ENCODE data around the gene PLOD2. TPM values are rescaled to one million over a fixed set of nuclear protein-coding genes. Genes with fewer than 3 reads are reported as not detected.
"Not testable (repeated sequence)": the region's sequence is repeated elsewhere in the genome, so short reads cannot be mapped to it uniquely, and the experiment has no call there.

PLOD2 gene
- total RNA-seq, 1 donor from 2014 or later: 0.23 TPM

DNA sequence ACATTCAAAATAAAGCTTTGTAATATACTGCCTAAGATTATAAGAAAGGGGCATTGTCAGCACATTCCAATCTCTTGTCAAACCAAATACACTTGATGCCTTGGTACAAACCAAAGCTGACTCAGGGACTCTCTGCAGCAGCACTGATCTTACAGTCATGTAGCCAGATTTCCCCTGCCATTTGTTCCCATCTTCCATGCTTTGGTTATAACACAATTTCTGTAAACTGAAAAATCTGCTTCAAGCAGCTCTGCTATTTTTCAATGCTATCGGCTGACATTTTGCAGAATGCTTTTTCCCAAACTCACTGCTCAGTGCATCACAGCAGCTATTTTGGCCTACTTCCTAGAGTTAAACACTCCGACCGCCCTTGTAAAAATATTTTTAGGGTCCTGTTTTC, 18.2 kb downstream of the PLOD2 start:
- intact Hi-C loops (cut with micrococcal nuclease): no loop called here

- intact Hi-C loops (cut with micrococcal nuclease): no loop called here
Observed at GRCh38 chr3:146139586-146140110, 21.3 kb downstream of the PLOD2 start.

DNA sequence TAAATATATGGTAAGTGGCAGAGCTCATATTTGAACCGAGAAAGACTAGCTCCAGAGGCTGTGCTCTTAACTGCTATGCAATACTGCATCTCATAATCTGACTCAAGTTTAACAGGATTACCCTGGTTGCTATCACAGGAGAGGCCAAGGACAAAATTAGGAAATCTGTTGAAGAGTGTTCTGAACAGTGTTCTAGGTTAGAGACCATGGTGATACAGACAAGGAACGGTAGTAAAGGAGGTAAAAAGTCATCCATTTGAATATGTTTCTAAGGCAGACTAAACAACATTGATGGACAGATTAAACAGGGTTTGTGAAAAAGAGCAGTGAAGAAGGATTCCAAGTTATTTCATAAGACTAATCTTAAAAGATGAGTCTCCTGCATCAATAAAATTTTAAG, 22.1 kb downstream of the PLOD2 start:
- intact Hi-C loops (cut with micrococcal nuclease): no loop called here

DNA sequence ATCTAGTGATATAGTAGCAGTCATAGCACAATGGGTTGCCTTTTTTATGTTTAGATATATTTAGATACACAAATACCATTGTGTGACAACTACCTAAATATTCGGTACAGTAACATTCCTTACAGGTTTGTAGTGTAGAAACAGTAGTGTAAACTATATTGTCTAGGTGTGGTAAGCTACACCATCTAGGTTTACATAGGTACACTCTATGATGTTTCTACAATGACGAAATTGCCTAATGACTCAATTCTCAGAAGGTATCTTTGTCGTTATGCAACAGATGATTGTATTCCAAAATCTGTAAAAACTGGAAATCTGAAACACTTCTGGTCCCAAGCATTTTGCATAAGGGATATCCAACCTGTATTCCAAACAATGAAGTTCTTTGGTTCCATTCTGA, 24.3 kb downstream of the PLOD2 start:
- intact Hi-C loops (cut with micrococcal nuclease): no loop called here

- intact Hi-C loops (cut with micrococcal nuclease): no loop called here
Observed at GRCh38 chr3:146134348-146135117, 26.5 kb downstream of the PLOD2 start.

GRCh38 chr3:146133441-146133840, 27.5 kb downstream of the PLOD2 start:
- intact Hi-C loops (cut with micrococcal nuclease): no loop called here

GRCh38 chr3:146131616-146132410, 29.2 kb downstream of the PLOD2 start:
- intact Hi-C loops (cut with micrococcal nuclease): no loop called here

DNA sequence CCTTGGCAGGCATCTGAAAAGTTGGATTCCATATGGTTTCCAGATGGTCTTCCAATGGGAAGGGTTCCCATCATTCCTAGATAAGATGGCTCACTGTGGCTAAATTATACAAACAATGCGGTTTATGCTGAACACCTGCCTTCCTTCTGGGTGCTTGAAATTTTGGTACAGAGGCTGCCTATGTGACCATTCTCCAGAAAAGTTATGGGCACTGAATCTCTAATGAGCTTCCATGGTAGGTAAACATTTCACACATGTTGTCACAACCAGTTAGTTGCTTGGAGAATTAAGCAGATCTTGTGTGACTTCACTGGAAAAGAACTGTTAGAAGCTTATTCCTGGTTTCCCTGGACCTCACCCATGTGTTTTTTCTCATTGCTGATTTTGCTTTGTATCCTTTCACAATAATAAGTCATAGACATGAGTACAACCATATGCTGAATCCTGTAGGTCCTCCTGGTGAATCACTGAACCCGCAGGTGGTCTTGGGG, 30.1 kb downstream of the PLOD2 start:
- intact Hi-C loops (cut with micrococcal nuclease): no loop called here

DNA sequence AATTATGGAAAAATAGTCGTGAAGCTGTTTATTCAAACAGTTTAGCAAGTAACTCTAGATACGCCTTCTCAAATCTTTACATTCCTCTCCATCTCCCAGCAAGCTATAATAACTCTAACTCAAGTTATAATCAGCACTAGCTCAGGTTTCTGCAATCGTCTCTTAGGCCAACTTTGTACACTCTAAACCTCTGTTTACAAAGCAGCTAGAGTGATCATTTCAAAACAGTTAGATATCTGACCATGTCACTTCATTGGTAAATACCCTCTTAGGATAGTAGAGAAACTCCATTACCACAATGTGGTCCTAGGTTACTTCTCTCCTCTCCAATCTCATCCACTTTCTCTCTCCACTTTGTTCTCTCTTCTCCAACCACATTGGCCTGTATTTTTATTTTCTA, 31.2 kb downstream of the PLOD2 start:
- intact Hi-C loops (cut with micrococcal nuclease): no loop called here

DNA sequence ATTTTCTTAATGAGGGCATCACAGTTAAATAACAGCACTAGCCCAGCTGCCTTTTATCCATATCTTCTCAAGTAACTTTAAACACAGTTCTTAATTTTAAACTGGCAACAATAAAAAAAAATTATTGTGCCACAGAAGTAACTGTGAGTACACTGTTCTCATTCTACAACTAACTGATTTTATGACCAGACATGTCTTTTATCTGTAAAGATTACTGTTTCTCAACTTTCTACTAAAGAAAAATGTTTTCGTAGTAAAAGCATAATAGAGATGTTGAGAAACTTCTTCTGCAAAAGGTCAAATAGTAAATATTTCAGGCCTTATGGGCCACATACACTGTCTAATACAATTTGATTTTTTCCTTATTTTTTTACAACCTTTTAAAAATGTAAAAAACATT, 32.0 kb downstream of the PLOD2 start:
- intact Hi-C loops (cut with micrococcal nuclease): no loop called here

DNA sequence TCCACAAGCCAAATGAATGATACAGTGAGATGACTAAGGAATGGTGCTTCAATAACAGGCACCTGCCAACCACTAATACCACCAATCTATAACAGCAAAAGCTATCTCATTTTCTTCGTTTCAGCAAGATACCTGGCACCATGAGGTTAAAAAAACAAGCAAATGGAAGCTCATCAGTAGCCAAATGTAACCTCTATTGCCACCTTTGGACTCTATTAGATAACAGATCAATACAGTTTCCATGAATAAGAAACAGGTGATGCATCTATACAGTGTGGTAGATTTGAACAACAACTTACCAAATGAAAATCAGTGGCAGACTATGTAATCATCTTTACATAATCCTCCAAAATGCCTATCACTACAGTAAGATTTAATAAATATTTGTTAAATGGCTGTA, 32.8 kb downstream of the PLOD2 start:
- intact Hi-C loops (cut with micrococcal nuclease): no loop called here

DNA sequence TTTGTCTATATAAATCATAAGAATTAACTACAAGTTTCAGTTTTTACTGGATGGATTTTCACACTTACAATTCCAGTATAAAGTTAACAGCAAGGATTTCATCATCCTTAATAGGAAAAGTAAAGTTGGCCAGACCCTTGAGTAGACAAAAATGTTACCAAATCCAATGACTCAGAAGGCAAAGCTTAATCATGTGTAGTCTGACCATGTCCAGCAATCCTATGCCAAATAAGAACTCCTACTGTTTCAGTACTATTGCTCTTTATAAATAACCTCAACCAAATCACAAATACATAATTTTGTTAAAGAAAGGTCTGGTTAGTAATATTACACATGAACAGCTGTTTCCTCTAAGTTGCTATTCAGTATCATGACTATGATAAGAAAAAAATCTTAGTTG, 35.0 kb downstream of the PLOD2 start:
- intact Hi-C loops (cut with micrococcal nuclease): no loop called here

- intact Hi-C loops (cut with micrococcal nuclease): no loop called here
Observed at GRCh38 chr3:146124126-146124801, 36.7 kb downstream of the PLOD2 start.

GRCh38 chr3:146117406-146118285, 43.3 kb downstream of the PLOD2 start:
- intact Hi-C loops (cut with micrococcal nuclease): no loop called here

DNA sequence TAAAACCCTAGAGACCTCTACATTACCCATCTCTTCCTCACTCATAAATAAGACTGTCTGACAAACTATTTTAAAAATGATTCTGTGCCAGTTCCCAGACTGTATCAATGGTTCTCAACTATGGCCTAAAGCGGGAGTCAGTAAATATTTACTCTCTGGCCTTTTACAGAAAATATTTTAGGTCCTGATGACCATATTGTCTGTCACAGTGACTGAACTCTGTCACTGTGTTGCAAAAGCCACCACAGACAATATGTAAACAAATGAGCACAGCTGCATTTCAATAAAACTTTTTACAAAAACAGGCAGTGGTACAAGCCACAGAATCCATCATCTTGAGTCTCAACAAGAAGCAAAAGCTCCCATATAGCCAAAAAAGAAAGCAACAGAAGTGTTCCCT, 45.4 kb downstream of the PLOD2 start:
- intact Hi-C loops (cut with micrococcal nuclease): no loop called here

- intact Hi-C loops (cut with micrococcal nuclease): not testable (repeated sequence)
Observed at GRCh38 chr3:146113804-146114203, 47.2 kb downstream of the PLOD2 start.

- intact Hi-C loops (cut with micrococcal nuclease): no loop called here
Observed at GRCh38 chr3:146111337-146111736, 49.6 kb downstream of the PLOD2 start.

DNA sequence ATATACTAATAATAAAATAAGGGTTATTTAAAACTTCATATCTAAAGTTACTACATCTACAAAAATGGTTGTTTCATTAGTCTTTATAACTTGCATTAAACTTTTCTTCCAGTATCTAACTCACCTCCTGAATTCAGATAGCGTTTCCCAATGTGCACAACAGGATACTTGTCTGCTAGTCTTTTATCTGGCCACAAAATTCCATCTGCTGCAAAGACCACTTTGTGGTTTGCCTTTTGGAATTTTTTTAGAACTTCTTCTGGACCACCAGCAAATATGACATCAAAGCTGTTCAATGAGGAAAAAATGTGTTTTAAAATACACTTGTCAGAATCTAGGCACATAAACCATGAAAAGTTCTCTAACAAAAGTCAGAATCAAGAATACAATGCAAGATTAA, 50.8 kb downstream of the PLOD2 start:
- intact Hi-C loops (cut with micrococcal nuclease): no loop called here

GRCh38 chr3:146106986-146107385, 54.0 kb downstream of the PLOD2 start:
- intact Hi-C loops (cut with micrococcal nuclease): no loop called here

GRCh38 chr3:146104068-146104467, 56.9 kb downstream of the PLOD2 start:
- intact Hi-C loops (cut with micrococcal nuclease): no loop called here

GRCh38 chr3:146102885-146103284, 58.1 kb downstream of the PLOD2 start:
- intact Hi-C loops (cut with micrococcal nuclease): no loop called here

All from T-helper 2 cell treated with Interferon-gamma antibody and Interleukin-4, amounts not matched to agents 100 ng/mL and 5 ng/mL, for 36 hours (primary cell).